ENCODE data around the gene CEP152.
"Not testable (repeated sequence)": the region's sequence is repeated elsewhere in the genome, so short reads cannot be mapped to it uniquely, and the experiment has no call there.

CEP152 gene

DNA sequence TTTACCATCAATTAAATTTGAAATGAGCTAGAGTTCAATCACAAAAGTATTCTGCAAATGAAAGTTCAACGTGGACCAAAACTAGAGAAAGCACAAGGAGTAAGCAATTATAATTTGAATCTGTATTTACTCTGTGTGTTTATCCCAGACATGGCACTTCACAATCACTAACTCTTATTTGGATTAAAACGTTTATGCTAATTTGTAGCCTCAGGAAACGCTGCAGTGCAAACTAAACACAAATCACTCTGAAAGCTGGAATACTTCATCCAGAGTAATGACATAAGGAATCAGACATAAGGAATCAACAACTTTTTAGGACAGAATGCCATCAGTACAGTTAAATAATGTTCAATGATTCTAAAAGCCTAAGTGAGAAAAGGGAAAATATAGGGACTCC lies 18.5 kb downstream of the CEP152 start:
- no peak overlapping the region for H3K27ac ChIP-seq (ENCODE audit: low read depth, low read length, severe bottlenecking)
- H3K36me3 ChIP-seq (ENCODE audit: control insufficient read depth, insufficient read depth, low read length) = peaks cover 38% of the 10 kb centered on the region
- no CpG with 5 or more reads among the region's 3 CpGs for WGBS, 2 experiments (ENCODE audit: insufficient coverage in 2 of 2)
- no peak overlapping the region for H3K4me3 ChIP-seq (ENCODE audit: extremely low read depth, insufficient read depth, low read length, poor library complexity, severe bottlenecking)
- no peaks in the 10 kb centered on the region for H3K4me1 ChIP-seq (ENCODE audit: control insufficient read depth, insufficient read depth, low read length, poor library complexity, severe bottlenecking)
- H3K9me3 ChIP-seq (ENCODE audit: control insufficient read depth, low read length) = no peaks in the 10 kb centered on the region

DNA sequence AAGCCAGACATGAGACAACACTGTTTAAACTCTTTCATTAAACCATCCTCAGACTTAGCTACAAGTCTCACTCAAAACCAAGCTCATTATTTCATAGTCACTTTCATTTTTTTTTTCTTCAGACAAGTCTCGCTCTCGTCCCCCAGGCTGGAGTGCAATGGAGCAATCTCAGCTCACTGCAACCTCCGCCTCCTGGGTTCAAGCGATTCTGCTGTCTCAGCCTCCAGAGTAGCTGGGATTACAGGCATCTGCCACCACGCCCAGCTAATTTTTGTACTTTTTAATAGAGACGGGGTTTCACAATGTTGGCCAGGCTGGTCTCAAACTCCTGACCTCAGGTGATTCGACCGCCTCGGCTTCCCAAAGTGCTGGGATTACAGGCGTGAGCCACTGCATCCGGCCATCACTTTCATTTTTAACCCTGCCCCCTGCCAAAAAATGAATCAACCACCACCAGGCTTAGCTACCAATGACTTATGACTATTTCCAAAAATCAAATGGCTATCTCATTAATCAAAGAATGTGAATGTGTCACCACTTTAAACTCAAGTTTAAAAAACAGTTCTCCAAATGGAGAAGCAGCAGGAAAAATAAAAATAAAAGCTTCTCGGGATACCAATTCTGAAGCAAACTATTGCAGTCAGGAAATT lies 20.3 kb downstream of the CEP152 start:
- 88 to 98% methylated on average over 11 of the region's 12 CpGs for WGBS, 2 experiments (ENCODE audit: insufficient coverage in 2 of 2)
- H3K27ac ChIP-seq (ENCODE audit: low read depth, low read length, severe bottlenecking); H3K9me3 ChIP-seq (ENCODE audit: control insufficient read depth, low read length); H3K4me1 ChIP-seq (ENCODE audit: control insufficient read depth, insufficient read depth, low read length, poor library complexity, severe bottlenecking); H3K4me3 ChIP-seq (ENCODE audit: extremely low read depth, insufficient read depth, low read length, poor library complexity, severe bottlenecking): not testable (repeated sequence)
- peaks cover 38% of the 10 kb centered on the region for H3K36me3 ChIP-seq (ENCODE audit: control insufficient read depth, insufficient read depth, low read length)

DNA sequence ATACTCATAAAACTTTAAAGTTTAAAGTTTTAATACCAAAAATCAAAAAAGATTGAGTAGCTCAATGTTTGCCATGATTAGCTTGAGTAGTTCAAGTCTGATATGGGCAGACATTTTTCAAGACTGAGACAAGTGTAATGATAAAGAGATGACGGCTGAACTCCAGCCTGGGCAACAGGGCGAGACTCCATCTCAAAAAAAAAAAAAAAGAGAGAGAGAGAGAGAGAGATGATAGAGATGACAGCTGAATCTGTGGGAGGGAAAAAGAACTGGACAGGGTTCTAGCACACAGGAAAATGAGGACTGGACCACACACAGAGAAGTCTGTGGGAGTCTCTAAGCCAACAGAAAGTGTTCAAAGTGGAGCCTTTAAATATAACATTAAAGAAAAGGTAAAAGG lies 25.2 kb downstream of the CEP152 start:
- Histone ChIP-seq H3K9me3 (ENCODE audit: control insufficient read depth, low read length) (no peaks in the 10 kb centered on the region), H3K4me1 (ENCODE audit: control insufficient read depth, insufficient read depth, low read length, poor library complexity, severe bottlenecking) (no peaks in the 10 kb centered on the region), H3K27ac (ENCODE audit: low read depth, low read length, severe bottlenecking) (no peak overlapping the region), H3K36me3 (ENCODE audit: control insufficient read depth, insufficient read depth, low read length) (peaks cover 40% of the 10 kb centered on the region), H3K4me3 (ENCODE audit: extremely low read depth, insufficient read depth, low read length, poor library complexity, severe bottlenecking) (no peak overlapping the region)
- WGBS, 2 experiments (ENCODE audit: insufficient coverage in 2 of 2) = 93 to 100% methylated on average over 2 of the region's 2 CpGs

GRCh38 chr15:48785195-48785594 lies 25.7 kb downstream of the CEP152 start:
- WGBS, 2 experiments (ENCODE audit: insufficient coverage in 2 of 2) = 83 to 89% methylated on average over 2 to 3 of the region's 3 CpGs
- no peaks in the 10 kb centered on the region for H3K9me3 ChIP-seq (ENCODE audit: control insufficient read depth, low read length)
- H3K36me3 ChIP-seq (ENCODE audit: control insufficient read depth, insufficient read depth, low read length) = peaks cover 39% of the 10 kb centered on the region
- no peak overlapping the region for H3K27ac ChIP-seq (ENCODE audit: low read depth, low read length, severe bottlenecking)
- H3K4me1 ChIP-seq (ENCODE audit: control insufficient read depth, insufficient read depth, low read length, poor library complexity, severe bottlenecking) = no peaks in the 10 kb centered on the region
- no peak overlapping the region for H3K4me3 ChIP-seq (ENCODE audit: extremely low read depth, insufficient read depth, low read length, poor library complexity, severe bottlenecking)

- H3K27ac ChIP-seq (ENCODE audit: low read depth, low read length, severe bottlenecking) = no peak overlapping the region
- no peak overlapping the region for H3K4me3 ChIP-seq (ENCODE audit: extremely low read depth, insufficient read depth, low read length, poor library complexity, severe bottlenecking)
- H3K36me3 ChIP-seq (ENCODE audit: control insufficient read depth, insufficient read depth, low read length) = peaks cover 40% of the 10 kb centered on the region
- H3K9me3 ChIP-seq (ENCODE audit: control insufficient read depth, low read length) = no peaks in the 10 kb centered on the region
- H3K4me1 ChIP-seq (ENCODE audit: control insufficient read depth, insufficient read depth, low read length, poor library complexity, severe bottlenecking) = no peaks in the 10 kb centered on the region
- WGBS, 2 experiments (ENCODE audit: insufficient coverage in 2 of 2) = 100% methylated on average over 1 of the region's 2 CpGs; no CpG with 5 or more reads in 1 of the 2 experiments
These were observed 26.1 kb downstream of the CEP152 start for GRCh38 chr15:48784756-48785155.

DNA sequence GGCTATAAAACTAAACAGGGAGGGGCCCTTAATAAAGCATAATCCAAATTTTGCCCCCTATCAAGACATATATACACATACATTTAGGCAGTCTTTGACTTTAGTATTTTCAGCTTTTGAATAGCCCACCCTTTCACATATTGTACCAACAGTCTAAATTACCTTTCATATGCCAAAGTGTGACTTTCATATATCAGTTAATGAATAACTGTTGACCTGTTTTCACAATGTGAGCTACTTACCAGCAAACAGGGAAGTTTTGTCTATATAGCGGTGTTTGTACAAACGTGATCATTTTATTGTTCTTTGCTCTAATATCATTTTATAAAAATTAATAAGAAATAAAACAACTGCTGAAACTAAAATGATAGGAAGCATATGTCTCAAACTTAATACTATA lies 28.0 kb downstream of the CEP152 start:
- no CpG with 5 or more reads among the region's 2 CpGs for WGBS, 2 experiments (ENCODE audit: insufficient coverage in 2 of 2)

DNA sequence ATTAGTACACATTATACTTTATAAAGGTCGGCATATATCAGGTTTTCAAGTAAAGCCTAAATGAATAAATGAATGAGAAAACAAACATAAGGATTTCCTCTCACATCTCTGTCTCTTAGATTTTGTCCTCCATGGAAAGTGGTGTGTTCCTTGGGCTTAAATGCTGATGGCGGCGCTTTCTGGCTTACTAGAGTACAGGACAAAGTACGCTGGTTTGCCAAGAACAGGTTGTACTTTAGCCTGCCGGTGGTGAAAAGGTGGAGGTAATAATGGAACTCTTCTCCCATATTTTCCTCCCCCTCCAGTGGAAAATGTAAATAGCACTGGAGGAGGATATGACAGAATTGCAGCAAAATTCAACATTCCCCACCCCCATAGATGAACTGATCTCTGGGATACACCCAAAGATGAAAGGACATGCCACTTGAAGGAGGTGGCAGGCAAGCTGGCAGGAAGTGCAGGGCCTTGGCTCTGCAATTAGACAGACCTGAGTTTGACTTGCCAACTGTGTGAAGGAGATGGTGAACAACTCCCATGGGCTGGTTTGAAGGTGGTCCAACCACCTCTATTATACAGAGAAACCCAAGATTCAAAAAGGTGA lies 29.3 kb downstream of the CEP152 start:
- 95% methylated on average over 4 of the region's 5 CpGs; no CpG with 5 or more reads in 1 of the 2 experiments for WGBS, 2 experiments (ENCODE audit: insufficient coverage in 2 of 2)
- H3K4me3 ChIP-seq (ENCODE audit: extremely low read depth, insufficient read depth, low read length, poor library complexity, severe bottlenecking) = no peak overlapping the region
- H3K27ac ChIP-seq (ENCODE audit: low read depth, low read length, severe bottlenecking) = no peak overlapping the region
- H3K36me3 ChIP-seq (ENCODE audit: control insufficient read depth, insufficient read depth, low read length) = peaks cover 25% of the 10 kb centered on the region
- no peaks in the 10 kb centered on the region for H3K4me1 ChIP-seq (ENCODE audit: control insufficient read depth, insufficient read depth, low read length, poor library complexity, severe bottlenecking)
- H3K9me3 ChIP-seq (ENCODE audit: control insufficient read depth, low read length) = no peaks in the 10 kb centered on the region

More for the DNA sequence above, 28.0 kb downstream of the CEP152 start:
- H3K27ac ChIP-seq (ENCODE audit: low read depth, low read length, severe bottlenecking) = no peak overlapping the region
- H3K36me3 ChIP-seq (ENCODE audit: control insufficient read depth, insufficient read depth, low read length) = peaks cover 27% of the 10 kb centered on the region
- H3K4me1 ChIP-seq (ENCODE audit: control insufficient read depth, insufficient read depth, low read length, poor library complexity, severe bottlenecking) = no peaks in the 10 kb centered on the region
- no peak overlapping the region for H3K4me3 ChIP-seq (ENCODE audit: extremely low read depth, insufficient read depth, low read length, poor library complexity, severe bottlenecking)
- no peaks in the 10 kb centered on the region for H3K9me3 ChIP-seq (ENCODE audit: control insufficient read depth, low read length)

DNA sequence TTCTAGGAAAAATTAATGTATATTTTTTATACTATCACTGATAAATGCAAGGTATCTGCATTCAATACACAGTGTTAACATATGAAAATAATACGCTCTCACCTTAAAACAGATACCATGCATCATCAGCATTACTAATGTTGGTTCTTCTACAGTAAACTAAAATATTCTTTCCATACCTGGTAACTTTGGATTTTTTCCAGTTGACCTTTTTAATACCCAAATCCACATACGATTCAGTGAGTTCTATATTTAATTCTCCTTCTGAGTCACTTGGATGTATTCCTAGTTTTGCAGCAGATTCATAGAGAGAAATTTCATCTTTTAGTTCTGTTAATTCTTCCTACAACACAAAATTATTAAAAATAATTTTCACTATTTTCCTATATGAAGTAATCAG lies 29.9 kb downstream of the CEP152 start:
- 90 to 100% methylated on average over 1 to 2 of the region's 2 CpGs for whole genome bisulfite sequencing, 2 experiments (ENCODE audit: insufficient coverage in 2 of 2)

DNA sequence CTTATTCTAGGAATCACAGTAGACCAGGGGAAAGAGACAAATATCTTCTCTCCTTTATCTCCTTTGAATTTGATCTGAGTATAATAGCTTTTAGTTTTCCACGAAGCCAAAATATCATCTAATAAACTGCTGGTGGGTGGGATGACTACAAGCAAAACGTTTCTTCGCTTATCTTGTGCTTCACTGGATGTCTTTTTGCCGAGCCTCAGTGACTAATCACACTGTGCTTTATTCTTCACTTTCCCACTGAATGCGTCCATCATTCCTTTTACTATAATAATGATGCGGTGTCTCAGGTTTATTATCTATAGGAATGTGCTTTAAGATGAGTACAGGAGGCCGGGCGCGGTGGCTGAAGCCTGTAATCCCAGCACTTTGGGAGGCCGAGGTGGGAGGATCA lies 32.5 kb downstream of the CEP152 start:
- 94 to 100% methylated on average over 1 to 7 of the region's 10 CpGs for WGBS, 2 experiments (ENCODE audit: insufficient coverage in 2 of 2)
- H3K36me3 ChIP-seq (ENCODE audit: control insufficient read depth, insufficient read depth, low read length) = peaks cover 25% of the 10 kb centered on the region
- no peaks in the 10 kb centered on the region for H3K4me1 ChIP-seq (ENCODE audit: control insufficient read depth, insufficient read depth, low read length, poor library complexity, severe bottlenecking)
- H3K4me3 ChIP-seq (ENCODE audit: extremely low read depth, insufficient read depth, low read length, poor library complexity, severe bottlenecking) = no peak overlapping the region
- peaks cover 4% of the 10 kb centered on the region for H3K9me3 ChIP-seq (ENCODE audit: control insufficient read depth, low read length)
- H3K27ac ChIP-seq (ENCODE audit: low read depth, low read length, severe bottlenecking) = peak overlapping the region; percentile 3

More for the DNA sequence above, 29.9 kb downstream of the CEP152 start:
- Histone ChIP-seq H3K4me3 (ENCODE audit: extremely low read depth, insufficient read depth, low read length, poor library complexity, severe bottlenecking) (no peak overlapping the region), H3K9me3 (ENCODE audit: control insufficient read depth, low read length) (no peaks in the 10 kb centered on the region), H3K36me3 (ENCODE audit: control insufficient read depth, insufficient read depth, low read length) (peaks cover 25% of the 10 kb centered on the region), H3K4me1 (ENCODE audit: control insufficient read depth, insufficient read depth, low read length, poor library complexity, severe bottlenecking) (no peaks in the 10 kb centered on the region), H3K27ac (ENCODE audit: low read depth, low read length, severe bottlenecking) (no peak overlapping the region)

DNA sequence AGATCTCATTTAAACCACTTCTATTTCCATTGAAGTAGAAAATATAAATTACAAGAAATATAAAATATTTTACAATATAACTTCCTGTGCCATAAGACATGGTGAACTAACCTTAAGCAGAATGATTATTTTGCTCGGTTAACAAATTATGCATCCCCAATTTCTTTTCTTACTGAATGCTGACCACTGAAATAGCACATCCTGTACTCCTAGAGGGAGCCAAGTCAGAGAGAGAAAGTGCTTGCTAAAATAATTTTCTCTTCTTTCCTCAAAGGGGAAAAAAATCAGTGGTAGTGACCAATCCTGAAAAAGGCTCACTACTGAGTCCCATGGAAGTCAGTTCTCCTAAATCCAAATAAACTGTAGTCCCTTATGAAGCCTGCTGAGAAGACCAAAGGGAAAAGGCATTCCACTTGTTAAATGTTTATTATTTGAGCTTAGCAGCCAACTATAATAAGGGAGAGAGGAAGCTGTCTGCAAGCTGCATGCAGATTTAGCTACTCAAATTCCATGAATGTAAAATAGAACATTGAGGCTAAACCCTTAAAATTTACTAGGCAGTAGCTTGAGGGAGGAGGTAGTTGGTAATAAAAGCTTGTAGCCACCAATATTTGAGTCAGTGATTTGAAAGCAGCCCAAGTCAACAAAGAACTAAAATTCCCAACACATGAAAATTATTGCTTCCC lies 33.1 kb downstream of the CEP152 start:
- Histone ChIP-seq H3K4me3 (ENCODE audit: extremely low read depth, insufficient read depth, low read length, poor library complexity, severe bottlenecking) (no peak overlapping the region), H3K27ac (ENCODE audit: low read depth, low read length, severe bottlenecking) (peak overlapping the region; percentile 3), H3K36me3 (ENCODE audit: control insufficient read depth, insufficient read depth, low read length) (peaks cover 24% of the 10 kb centered on the region), H3K9me3 (ENCODE audit: control insufficient read depth, low read length) (peaks cover 4% of the 10 kb centered on the region), H3K4me1 (ENCODE audit: control insufficient read depth, insufficient read depth, low read length, poor library complexity, severe bottlenecking) (no peaks in the 10 kb centered on the region)
- WGBS, 2 experiments (ENCODE audit: insufficient coverage in 2 of 2) = no CpG with 5 or more reads among the region's 1 CpG

GRCh38 chr15:48775546-48775945 lies 35.3 kb downstream of the CEP152 start:
- H3K4me3 ChIP-seq (ENCODE audit: extremely low read depth, insufficient read depth, low read length, poor library complexity, severe bottlenecking) = no peak overlapping the region
- WGBS, 2 experiments (ENCODE audit: insufficient coverage in 2 of 2) = 100% methylated on average over 1 of the region's 2 CpGs; no CpG with 5 or more reads in 1 of the 2 experiments
- no peaks in the 10 kb centered on the region for H3K4me1 ChIP-seq (ENCODE audit: control insufficient read depth, insufficient read depth, low read length, poor library complexity, severe bottlenecking)
- peaks cover 11% of the 10 kb centered on the region for H3K36me3 ChIP-seq (ENCODE audit: control insufficient read depth, insufficient read depth, low read length)
- H3K9me3 ChIP-seq (ENCODE audit: control insufficient read depth, low read length) = peaks cover 4% of the 10 kb centered on the region
- no peak overlapping the region for H3K27ac ChIP-seq (ENCODE audit: low read depth, low read length, severe bottlenecking)
